HepG2 (cell line): Measurements from ENCODE around the gene ECEL1. TPM values are rescaled to one million over a fixed set of nuclear protein-coding genes. Genes with fewer than 3 reads are reported as not detected.

Experiments used
- ATAC-seq: fragments of 200-7000 bp; cut with Tn5 transposase; 3 replicates; pipeline ENCODE4 v1.9.1; 2020; ENCODE audit warnings: mild to moderate bottlenecking, moderate library complexity
- BruUV-seq: library from RNA; stranded (reverse); fragments of 400-500 nt; replicated peaks from 2 replicates; lab custom pipeline; 2021; lab: Mats Ljungman, UMichigan
- CTCF ChIA-PET: fragments of 300-600 bp; formaldehyde crosslinking; extraction: SDS; loops from one replicate; lab custom pipeline; 2021; ENCODE audit warnings: low total read pairs, inconsistent platforms, low intra/inter-chr PET ratio; lab: Yijun Ruan, JAX
- POLR2A ChIA-PET: fragments of 350-600 bp; sonication (Branson Sonifier 250); formaldehyde crosslinking; loops from one replicate; lab custom pipeline; 2020; ENCODE audit warnings: antibody characterized with exemption, inconsistent platforms; lab: Yijun Ruan, JAX
- DNase-seq: peaks from one replicate; pipeline ENCODE4 v3.0.0-alpha.2; 2015; ENCODE audit warnings: low spot score
- FAIRE-seq: peaks from 3 replicates; lab custom pipeline; 2011; peaks lifted over from hg19 to GRCh38; lab: Jason Lieb, UNC
- H2AFZ ChIP-seq: one replicate; pipeline ENCODE4 v1.6.1; 2011; ENCODE audit warnings: low read length, inconsistent platforms
- H3K27ac ChIP-seq: fragments of 300-600 bp; 3 replicates; pipeline ENCODE4 v1.8.0; 2011; ENCODE audit warnings: mixed run types, mild to moderate bottlenecking, mixed read lengths, low read length, inconsistent platforms; ENCODE audit not compliant: insufficient read depth; ENCODE audit errors: extremely low read length
- H3K27me3 ChIP-seq, 2 experiments: fragments of 200-600 bp in 1 of 2; 2 replicates in 1 of 2; 3 replicates in 1 of 2; pipeline versions ENCODE4 v1.6.0 to v1.8.0; 2011; ENCODE audit warnings: low read length in 2 of 2, mild to moderate bottlenecking in 2 of 2, moderate library complexity in 2 of 2, inconsistent platforms in 1 of 2; ENCODE audit not compliant: insufficient read depth in 2 of 2, control insufficient read depth in 1 of 2
- H3K36me3 ChIP-seq, 2 experiments: fragments of 200-600 bp in 1 of 2; replicated peaks in 1 of 2; 2 replicates in 1 of 2; 3 replicates in 1 of 2; pipeline versions ENCODE4 v1.5.1 to v1.8.0; 2011; ENCODE audit warnings: low read length in 2 of 2, inconsistent platforms in 1 of 2; ENCODE audit not compliant: insufficient read depth in 2 of 2, control insufficient read depth in 1 of 2
- H3K4me1 ChIP-seq: 2 replicates; pipeline ENCODE4 v1.5.1; 2012; ENCODE audit warnings: low read length, inconsistent platforms; ENCODE audit not compliant: insufficient read depth
- H3K4me2 ChIP-seq: 2 replicates; pipeline ENCODE4 v1.6.0; 2011; ENCODE audit warnings: low read depth, low read length, inconsistent platforms
- H3K4me3 ChIP-seq, 3 experiments: fragments of 200-600 bp in 1 of 3; sonication (generic), shearing (Covaris generic) in 1 of 3; replicated peaks in 1 of 3; 2 replicates each; pipeline ENCODE4 v1.5.1; 2011 to 2016; ENCODE audit warnings: low read length in 3 of 3, inconsistent platforms in 2 of 3, low read depth in 2 of 3, mild to moderate bottlenecking in 2 of 3, control low read depth in 1 of 3, mixed read lengths in 1 of 3; ENCODE audit not compliant: insufficient read depth in 1 of 3
- H3K79me2 ChIP-seq: one replicate; pipeline ENCODE4 v1.6.1; 2011; ENCODE audit warnings: low read length, inconsistent platforms; ENCODE audit not compliant: insufficient read depth
- H3K9ac ChIP-seq: 2 replicates; pipeline ENCODE4 v1.6.0; 2011; ENCODE audit warnings: mild to moderate bottlenecking, low read depth, low read length, inconsistent platforms; ENCODE audit not compliant: insufficient read depth
- H3K9me3 ChIP-seq: 2 replicates; pipeline ENCODE4 v1.5.1; 2012; ENCODE audit warnings: mild to moderate bottlenecking, low read length
- H4K20me1 ChIP-seq: 2 replicates; pipeline ENCODE4 v1.6.0; 2011; ENCODE audit warnings: inconsistent platforms, mild to moderate bottlenecking, low read length, moderate library complexity; ENCODE audit not compliant: insufficient read depth
- NR2F6 ChIP-seq, 2 experiments: IDR thresholded peaks; 2 replicates each; pipeline ENCODE4 v1.6.1; 2016; ENCODE audit warnings: antibody characterized with exemption in 1 of 2, mild to moderate bottlenecking in 1 of 2
- RELA ChIP-seq: sonication (generic); formaldehyde crosslinking; IDR thresholded peaks from 2 replicates; pipeline ENCODE4 v1.4.0; 2020; ENCODE audit warnings: missing genetic modification reagents
- SMAD1 ChIP-seq: sonication (generic); formaldehyde crosslinking; IDR thresholded peaks from 2 replicates; pipeline ENCODE4 v1.4.0; 2020; ENCODE audit warnings: missing genetic modification reagents, low read depth, mild to moderate bottlenecking, borderline replicate concordance
- ZNF3 ChIP-seq: IDR thresholded peaks from 2 replicates; pipeline ENCODE4 v1.7.0; 2017; ENCODE audit warnings: inconsistent platforms
- WGBS: methylation state at CpG from one replicate; pipeline ENCODE4 v1.1.6; 2017; ENCODE audit warnings: low lambda C conversion rate; 5-methylcytosine and 5-hydroxymethylcytosine counted together
- in situ Hi-C: cut with HindIII; loops from 2 replicates; pipeline ENCODE4 v1.10.0; 2017; ENCODE audit warnings: low pct_unique_long_range_greater_than_20kb; ENCODE audit not compliant: extremely low pct_ligation_motif_present
- intact Hi-C: fragments of 100-400 bp; cut with micrococcal nuclease; formaldehyde crosslinking; loops from one replicate; pipeline ENCODE4 v1.10.0; 2022; ENCODE audit not compliant: unreplicated experiment
- polyA plus RNA-seq, 8 experiments: library from polyadenylated mRNA; depleted of rRNA in 3 of 8; stranded (reverse) in 7 of 8; unstranded in 1 of 8; fragments of >200 nt; fragmentation: Illumina TruSeq in 4 of 8; extraction: Trizol in 4 of 8; gene quantifications; 2 replicates each; pipeline versions ENCODE4 v1.2.1 to v1.2.3, GENCODE V29; 2011 to 2016; ENCODE audit warnings: low read depth in 4 of 8, missing spikeins in 1 of 8, mixed read lengths in 1 of 8; ENCODE audit not compliant: insufficient read depth in 1 of 8
- total RNA-seq, 5 experiments: library from RNA; depleted of rRNA; stranded (reverse); fragments of >200 nt; fragmentation: Illumina TruSeq; extraction: Trizol; gene quantifications; 2 replicates each; pipeline ENCODE4 v1.2.3, GENCODE V29; 2016; ENCODE audit warnings: low read depth in 1 of 5
- TF ChIP-seq, protein P1 (sequence below): sonication (generic); IDR thresholded peaks from 2 replicates; pipeline ENCODE4 v1.6.1; 2016; ENCODE audit warnings: low read depth, borderline replicate concordance
- TF ChIP-seq, protein P2 (sequence below): sonication (generic); formaldehyde crosslinking; IDR thresholded peaks from 2 replicates; pipeline ENCODE4 v1.4.0; 2020; ENCODE audit warnings: missing genetic modification reagents
- TF ChIP-seq, protein P3 (sequence below): sonication (generic); formaldehyde crosslinking; IDR thresholded peaks from 2 replicates; pipeline ENCODE4 v1.4.0; 2020; ENCODE audit warnings: missing genetic modification reagents
- TF ChIP-seq, protein P4 (sequence below): sonication (generic); formaldehyde crosslinking; IDR thresholded peaks from 2 replicates; pipeline ENCODE4 v1.4.0; 2020; ENCODE audit warnings: missing genetic modification reagents, borderline replicate concordance

The ECEL1 gene
- total and polyA plus RNA-seq, 2 of the 13 experiments (the other 11 are each of a cell fraction or from before 2014, with no cell fraction given), result not detected

DNA sequence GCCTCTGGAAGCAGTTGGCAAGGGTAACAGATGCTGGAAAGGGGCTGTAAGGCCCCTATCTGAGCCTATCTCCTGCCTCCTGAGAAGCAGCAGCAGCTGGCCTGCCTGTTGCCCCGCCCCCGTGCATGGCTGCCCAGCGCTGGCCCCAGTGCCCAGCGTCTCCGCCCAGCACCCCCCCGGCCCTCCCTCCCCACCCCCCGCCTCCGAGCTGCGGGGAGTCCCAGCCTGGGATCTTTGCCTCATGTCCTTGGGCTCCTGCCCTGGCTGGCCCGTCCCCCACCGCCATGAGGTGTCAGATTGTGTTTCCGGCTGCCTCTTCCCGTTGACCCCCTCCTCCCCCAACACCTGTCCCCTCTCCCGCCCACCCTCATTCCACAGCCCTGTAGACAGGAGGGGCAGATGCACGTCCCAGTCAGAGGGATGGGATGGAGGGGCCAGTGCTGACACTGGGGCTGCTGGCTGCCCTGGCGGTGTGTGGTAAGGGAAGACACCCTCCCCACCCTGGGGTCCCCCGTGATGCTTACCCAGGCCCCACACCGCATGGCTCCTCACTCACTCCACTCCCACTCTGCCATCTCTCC is 38.2 kb upstream of the ECEL1 start, which contains the start of gene CHRND:
Gene CHRND (plus strand): TSS at position 370 of the 581 bp plus-strand sequence. CDS start 56 bp downstream, at position 426.
- ChIA-PET CTCF (no interaction called here), POLR2A (interaction anchor here (1.6 kb wide), 1 partner anchor 25 kb away, joined by 3 read pairs; the partner anchor contains the start of genes EIF4E2 and TIGD1)
- Histone ChIP-seq H3K9ac (no peak within 1 kb of the TSS), H3K27ac (no peak within 1 kb of the TSS), H3K4me3 (peak within 1 kb of the TSS in 1 of 3 experiments; percentile 58; a peak in 1 of 6 replicates), H3K79me2 (no peaks in the 10 kb centered on the region), H2AFZ (no peak within 1 kb of the TSS), H3K4me1 (peaks cover 37% of the 10 kb centered on the region), H4K20me1 (no peaks in the 10 kb centered on the region), H3K27me3 (peaks cover 32 to 88% of the 10 kb centered on the region in 2 experiments), H3K4me2 (peak within 1 kb of the TSS; percentile 71), H3K9me3 (no peaks in the 10 kb centered on the region), H3K36me3 (no peaks in the 10 kb centered on the region)
- intact Hi-C loops (loop anchor here (10.0 kb wide), 1 partner anchor 621 kb away; no protein-coding TSS in a partner anchor), in situ Hi-C loops (no loop called here)
- ATAC-seq (peak; percentile 2; the same call in 1 of the 3 replicates), DNase-seq (peak; percentile 23), FAIRE-seq (no peak)
- BruUV-seq, result no TSS peak
- WGBS, result 6% methylated on average over 15 of the region's 18 CpGs
- TF ChIP-seq RELA, result no peak
- TF ChIP-seq ZNF3, result no peak
- TF ChIP-seq, protein P1, sequence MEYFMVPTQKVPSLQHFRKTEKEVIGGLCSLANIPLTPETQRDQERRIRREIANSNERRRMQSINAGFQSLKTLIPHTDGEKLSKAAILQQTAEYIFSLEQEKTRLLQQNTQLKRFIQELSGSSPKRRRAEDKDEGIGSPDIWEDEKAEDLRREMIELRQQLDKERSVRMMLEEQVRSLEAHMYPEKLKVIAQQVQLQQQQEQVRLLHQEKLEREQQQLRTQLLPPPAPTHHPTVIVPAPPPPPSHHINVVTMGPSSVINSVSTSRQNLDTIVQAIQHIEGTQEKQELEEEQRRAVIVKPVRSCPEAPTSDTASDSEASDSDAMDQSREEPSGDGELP, result peak; percentile 21; the same call in 1 of the 2 replicates
- no peak for TF ChIP-seq SMAD1 (CRISPR knock-in tag)
- TF ChIP-seq NR2F6 (IDR thresholded peaks at IDR 0.05), result no peak
- TF ChIP-seq NR2F6 (CRISPR knock-in tag; IDR thresholded peaks at IDR 0.05), result peak; percentile 19; the same call in 1 of the 2 replicates
- TF ChIP-seq, protein P2, sequence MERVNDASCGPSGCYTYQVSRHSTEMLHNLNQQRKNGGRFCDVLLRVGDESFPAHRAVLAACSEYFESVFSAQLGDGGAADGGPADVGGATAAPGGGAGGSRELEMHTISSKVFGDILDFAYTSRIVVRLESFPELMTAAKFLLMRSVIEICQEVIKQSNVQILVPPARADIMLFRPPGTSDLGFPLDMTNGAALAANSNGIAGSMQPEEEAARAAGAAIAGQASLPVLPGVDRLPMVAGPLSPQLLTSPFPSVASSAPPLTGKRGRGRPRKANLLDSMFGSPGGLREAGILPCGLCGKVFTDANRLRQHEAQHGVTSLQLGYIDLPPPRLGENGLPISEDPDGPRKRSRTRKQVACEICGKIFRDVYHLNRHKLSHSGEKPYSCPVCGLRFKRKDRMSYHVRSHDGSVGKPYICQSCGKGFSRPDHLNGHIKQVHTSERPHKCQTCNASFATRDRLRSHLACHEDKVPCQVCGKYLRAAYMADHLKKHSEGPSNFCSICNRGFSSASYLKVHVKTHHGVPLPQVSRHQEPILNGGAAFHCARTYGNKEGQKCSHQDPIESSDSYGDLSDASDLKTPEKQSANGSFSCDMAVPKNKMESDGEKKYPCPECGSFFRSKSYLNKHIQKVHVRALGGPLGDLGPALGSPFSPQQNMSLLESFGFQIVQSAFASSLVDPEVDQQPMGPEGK (CRISPR knock-in tag), result peak; percentile 59
- TF ChIP-seq, protein P3, sequence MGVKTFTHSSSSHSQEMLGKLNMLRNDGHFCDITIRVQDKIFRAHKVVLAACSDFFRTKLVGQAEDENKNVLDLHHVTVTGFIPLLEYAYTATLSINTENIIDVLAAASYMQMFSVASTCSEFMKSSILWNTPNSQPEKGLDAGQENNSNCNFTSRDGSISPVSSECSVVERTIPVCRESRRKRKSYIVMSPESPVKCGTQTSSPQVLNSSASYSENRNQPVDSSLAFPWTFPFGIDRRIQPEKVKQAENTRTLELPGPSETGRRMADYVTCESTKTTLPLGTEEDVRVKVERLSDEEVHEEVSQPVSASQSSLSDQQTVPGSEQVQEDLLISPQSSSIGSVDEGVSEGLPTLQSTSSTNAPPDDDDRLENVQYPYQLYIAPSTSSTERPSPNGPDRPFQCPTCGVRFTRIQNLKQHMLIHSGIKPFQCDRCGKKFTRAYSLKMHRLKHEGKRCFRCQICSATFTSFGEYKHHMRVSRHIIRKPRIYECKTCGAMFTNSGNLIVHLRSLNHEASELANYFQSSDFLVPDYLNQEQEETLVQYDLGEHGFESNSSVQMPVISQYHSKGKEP (CRISPR knock-in tag), result no peak
- TF ChIP-seq, protein P4, sequence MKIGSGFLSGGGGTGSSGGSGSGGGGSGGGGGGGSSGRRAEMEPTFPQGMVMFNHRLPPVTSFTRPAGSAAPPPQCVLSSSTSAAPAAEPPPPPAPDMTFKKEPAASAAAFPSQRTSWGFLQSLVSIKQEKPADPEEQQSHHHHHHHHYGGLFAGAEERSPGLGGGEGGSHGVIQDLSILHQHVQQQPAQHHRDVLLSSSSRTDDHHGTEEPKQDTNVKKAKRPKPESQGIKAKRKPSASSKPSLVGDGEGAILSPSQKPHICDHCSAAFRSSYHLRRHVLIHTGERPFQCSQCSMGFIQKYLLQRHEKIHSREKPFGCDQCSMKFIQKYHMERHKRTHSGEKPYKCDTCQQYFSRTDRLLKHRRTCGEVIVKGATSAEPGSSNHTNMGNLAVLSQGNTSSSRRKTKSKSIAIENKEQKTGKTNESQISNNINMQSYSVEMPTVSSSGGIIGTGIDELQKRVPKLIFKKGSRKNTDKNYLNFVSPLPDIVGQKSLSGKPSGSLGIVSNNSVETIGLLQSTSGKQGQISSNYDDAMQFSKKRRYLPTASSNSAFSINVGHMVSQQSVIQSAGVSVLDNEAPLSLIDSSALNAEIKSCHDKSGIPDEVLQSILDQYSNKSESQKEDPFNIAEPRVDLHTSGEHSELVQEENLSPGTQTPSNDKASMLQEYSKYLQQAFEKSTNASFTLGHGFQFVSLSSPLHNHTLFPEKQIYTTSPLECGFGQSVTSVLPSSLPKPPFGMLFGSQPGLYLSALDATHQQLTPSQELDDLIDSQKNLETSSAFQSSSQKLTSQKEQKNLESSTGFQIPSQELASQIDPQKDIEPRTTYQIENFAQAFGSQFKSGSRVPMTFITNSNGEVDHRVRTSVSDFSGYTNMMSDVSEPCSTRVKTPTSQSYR (CRISPR knock-in tag), result peak; percentile 41; the same call in 1 of the 2 replicates
